ENCODE results near the gene ETNK2. TPM values are rescaled to one million over a fixed set of nuclear protein-coding genes. Genes with fewer than 3 reads are reported as not detected.
A peak's percentile ranks its signal among the peaks of the same experiment; 100 is the strongest.

The ETNK2 gene
- total and polyA plus RNA-seq, 2 of the 13 experiments (the other 11 are each of a cell fraction or from before 2014, with no cell fraction given): 15.5 to 42.8 TPM

DNA sequence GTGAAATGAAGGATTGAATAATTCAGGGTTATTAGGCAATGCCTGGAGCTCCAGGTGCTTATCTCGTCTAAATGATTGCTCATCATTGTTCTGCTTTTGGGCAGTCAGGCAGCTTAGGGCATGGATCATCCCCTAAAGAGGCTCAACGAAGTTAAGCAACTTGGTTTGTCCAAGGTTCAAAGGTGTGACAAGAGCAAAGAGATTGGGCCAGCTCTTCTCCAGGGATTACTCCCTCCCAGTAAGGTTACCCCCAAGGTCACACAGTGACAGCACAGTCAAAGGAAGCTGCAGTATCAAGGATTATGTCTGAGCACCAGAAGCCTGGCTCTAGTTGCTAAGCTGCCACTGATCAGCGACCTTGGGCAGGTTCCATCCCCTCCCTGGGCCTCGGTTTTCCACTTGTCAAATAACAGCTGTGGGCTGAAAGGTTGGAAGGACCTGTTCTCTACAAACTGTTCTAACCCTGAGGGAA lies 6.8 kb downstream of the ETNK2 start (continued):
- TF ChIP-seq ZFP36 (IDR thresholded peaks at IDR 0.05; ENCODE audit: borderline replicate concordance, low read depth, low read length, partially characterized antibody) (no peak), TCF7 (IDR thresholded peaks at IDR 0.05; ENCODE audit: low read depth) (peak; percentile 33; the same call in 1 of the 2 replicates), ZNF256 (CRISPR knock-in tag; conservative IDR thresholded peaks at IDR 0.05) (no peak), ZFP36L2 (CRISPR knock-in tag; IDR thresholded peaks at IDR 0.05) (no peak), EHMT2 (IDR thresholded peaks at IDR 0.05; ENCODE audit: borderline replicate concordance, low read depth, low read length) (0 out of 2 replicates have a peak, but pooled peaks have one; percentile 43), KDM2A (CRISPR knock-in tag; IDR thresholded peaks at IDR 0.05; ENCODE audit: borderline replicate concordance, low read depth) (no peak), ZNF615 (CRISPR knock-in tag; IDR thresholded peaks at IDR 0.05; ENCODE audit: borderline replicate concordance) (no peak), ZFP41 (CRISPR knock-in tag; IDR thresholded peaks at IDR 0.05; ENCODE audit: borderline replicate concordance) (no peak), SYNCRIP (IDR thresholded peaks at IDR 0.05; ENCODE audit: insufficient read depth, low read depth, low read length) (no peak), BRCA1 (CRISPR knock-in tag; IDR thresholded peaks at IDR 0.05) (no peak), ZNF263 (CRISPR knock-in tag; IDR thresholded peaks at IDR 0.05) (peak; percentile 72)
- TF ChIP-seq, protein P1, sequence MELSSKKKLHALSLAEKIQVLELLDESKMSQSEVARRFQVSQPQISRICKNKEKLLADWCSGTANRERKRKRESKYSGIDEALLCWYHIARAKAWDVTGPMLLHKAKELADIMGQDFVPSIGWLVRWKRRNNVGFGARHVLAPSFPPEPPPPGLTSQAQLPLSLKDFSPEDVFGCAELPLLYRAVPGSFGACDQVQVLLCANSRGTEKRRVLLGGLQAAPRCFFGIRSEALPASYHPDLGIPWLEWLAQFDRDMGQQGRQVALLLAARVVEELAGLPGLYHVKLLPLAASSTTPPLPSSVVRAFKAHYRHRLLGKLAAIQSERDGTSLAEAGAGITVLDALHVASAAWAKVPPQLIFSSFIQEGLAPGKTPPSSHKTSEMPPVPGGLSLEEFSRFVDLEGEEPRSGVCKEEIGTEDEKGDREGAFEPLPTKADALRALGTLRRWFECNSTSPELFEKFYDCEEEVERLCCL (CRISPR knock-in tag; IDR thresholded peaks at IDR 0.05; ENCODE audit: borderline replicate concordance): no peak
- TF ChIP-seq, protein P2, sequence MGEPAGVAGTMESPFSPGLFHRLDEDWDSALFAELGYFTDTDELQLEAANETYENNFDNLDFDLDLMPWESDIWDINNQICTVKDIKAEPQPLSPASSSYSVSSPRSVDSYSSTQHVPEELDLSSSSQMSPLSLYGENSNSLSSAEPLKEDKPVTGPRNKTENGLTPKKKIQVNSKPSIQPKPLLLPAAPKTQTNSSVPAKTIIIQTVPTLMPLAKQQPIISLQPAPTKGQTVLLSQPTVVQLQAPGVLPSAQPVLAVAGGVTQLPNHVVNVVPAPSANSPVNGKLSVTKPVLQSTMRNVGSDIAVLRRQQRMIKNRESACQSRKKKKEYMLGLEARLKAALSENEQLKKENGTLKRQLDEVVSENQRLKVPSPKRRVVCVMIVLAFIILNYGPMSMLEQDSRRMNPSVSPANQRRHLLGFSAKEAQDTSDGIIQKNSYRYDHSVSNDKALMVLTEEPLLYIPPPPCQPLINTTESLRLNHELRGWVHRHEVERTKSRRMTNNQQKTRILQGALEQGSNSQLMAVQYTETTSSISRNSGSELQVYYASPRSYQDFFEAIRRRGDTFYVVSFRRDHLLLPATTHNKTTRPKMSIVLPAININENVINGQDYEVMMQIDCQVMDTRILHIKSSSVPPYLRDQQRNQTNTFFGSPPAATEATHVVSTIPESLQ (CRISPR knock-in tag; conservative IDR thresholded peaks at IDR 0.05): no peak
- TF ChIP-seq, protein P3, sequence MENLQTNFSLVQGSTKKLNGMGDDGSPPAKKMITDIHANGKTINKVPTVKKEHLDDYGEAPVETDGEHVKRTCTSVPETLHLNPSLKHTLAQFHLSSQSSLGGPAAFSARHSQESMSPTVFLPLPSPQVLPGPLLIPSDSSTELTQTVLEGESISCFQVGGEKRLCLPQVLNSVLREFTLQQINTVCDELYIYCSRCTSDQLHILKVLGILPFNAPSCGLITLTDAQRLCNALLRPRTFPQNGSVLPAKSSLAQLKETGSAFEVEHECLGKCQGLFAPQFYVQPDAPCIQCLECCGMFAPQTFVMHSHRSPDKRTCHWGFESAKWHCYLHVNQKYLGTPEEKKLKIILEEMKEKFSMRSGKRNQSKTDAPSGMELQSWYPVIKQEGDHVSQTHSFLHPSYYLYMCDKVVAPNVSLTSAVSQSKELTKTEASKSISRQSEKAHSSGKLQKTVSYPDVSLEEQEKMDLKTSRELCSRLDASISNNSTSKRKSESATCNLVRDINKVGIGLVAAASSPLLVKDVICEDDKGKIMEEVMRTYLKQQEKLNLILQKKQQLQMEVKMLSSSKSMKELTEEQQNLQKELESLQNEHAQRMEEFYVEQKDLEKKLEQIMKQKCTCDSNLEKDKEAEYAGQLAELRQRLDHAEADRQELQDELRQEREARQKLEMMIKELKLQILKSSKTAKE (CRISPR knock-in tag; IDR thresholded peaks at IDR 0.05; ENCODE audit: borderline replicate concordance): no peak
- TF ChIP-seq, protein P4, sequence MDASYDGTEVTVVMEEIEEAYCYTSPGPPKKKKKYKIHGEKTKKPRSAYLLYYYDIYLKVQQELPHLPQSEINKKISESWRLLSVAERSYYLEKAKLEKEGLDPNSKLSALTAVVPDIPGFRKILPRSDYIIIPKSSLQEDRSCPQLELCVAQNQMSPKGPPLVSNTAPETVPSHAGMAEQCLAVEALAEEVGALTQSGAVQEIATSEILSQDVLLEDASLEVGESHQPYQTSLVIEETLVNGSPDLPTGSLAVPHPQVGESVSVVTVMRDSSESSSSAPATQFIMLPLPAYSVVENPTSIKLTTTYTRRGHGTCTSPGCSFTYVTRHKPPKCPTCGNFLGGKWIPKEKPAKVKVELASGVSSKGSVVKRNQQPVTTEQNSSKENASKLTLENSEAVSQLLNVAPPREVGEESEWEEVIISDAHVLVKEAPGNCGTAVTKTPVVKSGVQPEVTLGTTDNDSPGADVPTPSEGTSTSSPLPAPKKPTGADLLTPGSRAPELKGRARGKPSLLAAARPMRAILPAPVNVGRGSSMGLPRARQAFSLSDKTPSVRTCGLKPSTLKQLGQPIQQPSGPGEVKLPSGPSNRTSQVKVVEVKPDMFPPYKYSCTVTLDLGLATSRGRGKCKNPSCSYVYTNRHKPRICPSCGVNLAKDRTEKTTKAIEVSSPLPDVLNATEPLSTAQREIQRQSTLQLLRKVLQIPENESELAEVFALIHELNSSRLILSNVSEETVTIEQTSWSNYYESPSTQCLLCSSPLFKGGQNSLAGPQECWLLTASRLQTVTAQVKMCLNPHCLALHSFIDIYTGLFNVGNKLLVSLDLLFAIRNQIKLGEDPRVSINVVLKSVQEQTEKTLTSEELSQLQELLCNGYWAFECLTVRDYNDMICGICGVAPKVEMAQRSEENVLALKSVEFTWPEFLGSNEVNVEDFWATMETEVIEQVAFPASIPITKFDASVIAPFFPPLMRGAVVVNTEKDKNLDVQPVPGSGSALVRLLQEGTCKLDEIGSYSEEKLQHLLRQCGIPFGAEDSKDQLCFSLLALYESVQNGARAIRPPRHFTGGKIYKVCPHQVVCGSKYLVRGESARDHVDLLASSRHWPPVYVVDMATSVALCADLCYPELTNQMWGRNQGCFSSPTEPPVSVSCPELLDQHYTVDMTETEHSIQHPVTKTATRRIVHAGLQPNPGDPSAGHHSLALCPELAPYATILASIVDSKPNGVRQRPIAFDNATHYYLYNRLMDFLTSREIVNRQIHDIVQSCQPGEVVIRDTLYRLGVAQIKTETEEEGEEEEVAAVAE (CRISPR knock-in tag; IDR thresholded peaks at IDR 0.05; ENCODE audit: borderline replicate concordance): peak; percentile 71; the same call in 1 of the 2 replicates
